GM23248 (cell line): ENCODE results near the gene OR6V1. TPM values are rescaled to one million over a fixed set of nuclear protein-coding genes. Genes with fewer than 3 reads are reported as not detected.

Source experiments
- DNase-seq: peaks from one replicate; pipeline ENCODE4 v3.0.0-alpha.2; 2015
- H2AFZ ChIP-seq: fragments of 200-600 bp; sonication (generic); 2 replicates; pipeline ENCODE4 v1.6.1; 2016; ENCODE audit warnings: antibody characterized with exemption
- H3F3A ChIP-seq: fragments of 200-600 bp; sonication (generic); 2 replicates; pipeline ENCODE4 v1.6.1; 2016; ENCODE audit warnings: mild to moderate bottlenecking, antibody characterized with exemption, mixed run types; ENCODE audit not compliant: insufficient read depth
- H3K27ac ChIP-seq: fragments of 200-600 bp; sonication (generic); 2 replicates; pipeline ENCODE4 v1.5.1; 2016; ENCODE audit warnings: mild to moderate bottlenecking
- H3K27me3 ChIP-seq: fragments of 200-600 bp; sonication (generic); replicated peaks from 2 replicates; pipeline ENCODE4 v1.6.1; 2016; ENCODE audit warnings: mild to moderate bottlenecking; ENCODE audit not compliant: insufficient read depth
- H3K36me3 ChIP-seq: fragments of 200-600 bp; sonication (generic); 2 replicates; pipeline ENCODE4 v1.6.1; 2016; ENCODE audit warnings: low read depth, mild to moderate bottlenecking
- H3K4me1 ChIP-seq: fragments of 200-600 bp; sonication (generic); 2 replicates; pipeline ENCODE4 v1.6.1; 2016; ENCODE audit warnings: mild to moderate bottlenecking; ENCODE audit not compliant: insufficient read depth
- H3K4me2 ChIP-seq: fragments of 200-600 bp; sonication (generic); one replicate; pipeline ENCODE4 v1.6.1; 2016; ENCODE audit warnings: mild to moderate bottlenecking; ENCODE audit not compliant: unreplicated experiment
- H3K4me3 ChIP-seq: fragments of 200-600 bp; sonication (generic); 2 replicates; pipeline ENCODE4 v1.5.1; 2016; ENCODE audit warnings: mild to moderate bottlenecking
- H3K79me2 ChIP-seq: fragments of 200-600 bp; sonication (generic); 2 replicates; pipeline ENCODE4 v1.6.1; 2016; ENCODE audit warnings: mild to moderate bottlenecking; ENCODE audit not compliant: insufficient read depth
- H3K9ac ChIP-seq: fragments of 200-600 bp; sonication (generic); 2 replicates; pipeline ENCODE4 v1.6.1; 2016; ENCODE audit warnings: mild to moderate bottlenecking
- H3K9me2 ChIP-seq: fragments of 200-600 bp; sonication (generic); 2 replicates; pipeline ENCODE4 v1.6.1; 2016; ENCODE audit warnings: mixed run types, mild to moderate bottlenecking, moderate library complexity; ENCODE audit not compliant: insufficient read depth
- H3K9me3 ChIP-seq: fragments of 200-600 bp; sonication (generic); one replicate; pipeline ENCODE4 v1.6.1; 2017; ENCODE audit warnings: low read depth
- H4K20me1 ChIP-seq: fragments of 200-600 bp; sonication (generic); 2 replicates; pipeline ENCODE4 v1.6.0; 2016; ENCODE audit not compliant: insufficient read depth
- EZH2 ChIP-seq: fragments of 200-600 bp; sonication (generic); IDR thresholded peaks from 2 replicates; pipeline ENCODE4 v1.6.1; 2018; ENCODE audit warnings: antibody characterized with exemption, mild to moderate bottlenecking; ENCODE audit not compliant: insufficient read depth, poor library complexity, severe bottlenecking
- EZH2phosphoT487 ChIP-seq: fragments of 200-600 bp; sonication (generic); IDR thresholded peaks from 2 replicates; pipeline ENCODE4 v1.6.1; 2018; ENCODE audit warnings: antibody characterized with exemption, moderate library complexity, mild to moderate bottlenecking, low read depth; ENCODE audit not compliant: insufficient read depth
- WGBS, 2 experiments: methylation state at CpG; one replicate each; pipeline ENCODE4 v1.1.6; 2015 to 2017; ENCODE audit warnings: low lambda C conversion rate in 2 of 2, low coverage in 1 of 2; ENCODE audit errors: missing lambda C conversion rate in 2 of 2; 5-methylcytosine and 5-hydroxymethylcytosine counted together
- in situ Hi-C: fragments of 300-500 bp; cut with MboI; formaldehyde crosslinking; loops from 2 replicates; pipeline ENCODE4 v1.15.0; 2020
- polyA plus RNA-seq: library from polyadenylated mRNA; unstranded; fragments of >200 nt; fragmentation: Nextera tagmentation; extraction: Ambion mirVana; gene quantifications from 2 replicates; pipeline ENCODE4 v1.2.1, GENCODE V29; 2016
- total RNA-seq: library from RNA; depleted of rRNA; stranded (reverse); fragments of >200 nt; shearing (Covaris generic); gene quantifications from 2 replicates; pipeline ENCODE4 v1.2.3, GENCODE V29; 2014

OR6V1 gene
- total and polyA plus RNA-seq, 2 experiments from 2014 or later = not detected

DNA sequence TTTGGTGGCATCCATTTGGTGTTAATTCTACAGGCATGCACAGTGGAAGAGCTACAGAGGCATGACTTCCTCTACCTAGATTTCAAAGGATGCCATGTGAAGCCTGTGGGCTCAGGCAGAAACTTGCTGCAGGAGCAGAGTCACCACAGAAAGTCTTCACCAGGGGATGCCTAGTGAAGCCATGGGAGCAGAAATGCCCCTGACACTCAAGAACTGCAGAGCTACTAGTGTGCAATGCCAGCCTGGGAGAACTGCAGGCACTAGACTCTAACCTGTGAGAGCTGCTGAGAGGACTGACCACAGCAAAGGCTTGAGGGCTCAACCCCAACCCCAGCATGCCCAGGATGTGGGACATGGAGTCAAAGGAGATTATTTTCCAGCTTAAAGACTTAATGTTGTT, 29.1 kb upstream of the OR6V1 start:
- TF ChIP-seq EZH2phosphoT487 (no peak), EZH2 (no peak)
- H4K20me1 ChIP-seq = no peaks in the 10 kb centered on the region
- in situ Hi-C loops = no loop called here
- no peaks in the 10 kb centered on the region for H3F3A ChIP-seq
- H3K4me2 ChIP-seq = no peak overlapping the region
- no peaks in the 10 kb centered on the region for H3K9me2 ChIP-seq
- no peaks in the 10 kb centered on the region for H3K36me3 ChIP-seq
- no peaks in the 10 kb centered on the region for H3K9me3 ChIP-seq
- H3K27ac ChIP-seq = no peak overlapping the region
- no peak for DNase-seq
- no peak overlapping the region for H3K4me3 ChIP-seq
- no peaks in the 10 kb centered on the region; the same call in 1 of the 2 replicates for H3K27me3 ChIP-seq
- H3K9ac ChIP-seq = no peak overlapping the region
- no peaks in the 10 kb centered on the region for H3K79me2 ChIP-seq
- H2AFZ ChIP-seq = no peak overlapping the region
- no peaks in the 10 kb centered on the region for H3K4me1 ChIP-seq

DNA sequence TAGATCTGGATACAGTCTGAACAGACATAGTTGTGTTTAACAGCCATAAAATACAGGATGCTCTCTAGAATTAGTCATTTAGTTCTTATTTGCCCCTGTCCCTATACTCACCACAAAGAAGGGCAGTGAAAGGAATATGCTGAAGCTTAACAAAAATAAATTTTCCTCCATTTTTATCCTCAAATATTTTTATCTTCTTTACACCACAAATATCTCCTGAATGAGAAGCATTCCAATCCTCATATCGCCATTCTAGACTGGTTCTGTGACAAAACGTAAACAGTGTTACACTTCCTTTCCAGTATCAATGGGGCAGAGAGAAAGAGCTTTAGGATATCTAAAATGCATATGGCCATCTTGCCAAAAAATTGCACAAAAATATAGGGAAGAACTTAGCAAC, 26.8 kb upstream of the OR6V1 start:
- no peak overlapping the region for H2AFZ ChIP-seq

GRCh38 chr7:143027032-143027431, 25.1 kb upstream of the OR6V1 start, which contains the start of gene OR9A2:
TSS of gene OR9A2 (minus strand) at chr7:143027132. CDS start at chr7:143027132, 0 bp downstream.
- Histone ChIP-seq H3K9ac (no peak within 1 kb of the TSS), H3K27me3 (no peaks in the 10 kb centered on the region; the same call in 1 of the 2 replicates), H3K9me2 (no peaks in the 10 kb centered on the region), H3K4me1 (no peaks in the 10 kb centered on the region), H4K20me1 (no peaks in the 10 kb centered on the region), H3K4me2 (no peak within 1 kb of the TSS), H3K4me3 (no peak within 1 kb of the TSS), H3K79me2 (no peaks in the 10 kb centered on the region), H3K36me3 (no peaks in the 10 kb centered on the region), H3K9me3 (no peaks in the 10 kb centered on the region), H3F3A (no peaks in the 10 kb centered on the region), H3K27ac (no peak within 1 kb of the TSS), H2AFZ (no peak within 1 kb of the TSS)
- in situ Hi-C loops = no loop called here
- no peak for DNase-seq
- TF ChIP-seq EZH2 (no peak), EZH2phosphoT487 (no peak)
- WGBS, 2 experiments = 48 to 70% methylated on average over 1 of the region's 1 CpG

More for the DNA sequence above, 26.8 kb upstream of the OR6V1 start:
- Histone ChIP-seq H4K20me1 (no peaks in the 10 kb centered on the region), H3K4me1 (no peaks in the 10 kb centered on the region), H3F3A (no peaks in the 10 kb centered on the region), H3K9me2 (no peaks in the 10 kb centered on the region), H3K9me3 (no peaks in the 10 kb centered on the region), H3K4me2 (no peak overlapping the region), H3K27me3 (no peaks in the 10 kb centered on the region; the same call in 1 of the 2 replicates), H3K79me2 (no peaks in the 10 kb centered on the region), H3K27ac (no peak overlapping the region), H3K36me3 (no peaks in the 10 kb centered on the region), H3K4me3 (no peak overlapping the region), H3K9ac (no peak overlapping the region)
- TF ChIP-seq EZH2 (no peak), EZH2phosphoT487 (no peak)
- in situ Hi-C loops = no loop called here
- no peak for DNase-seq
- 67% methylated on average over 2 of the region's 2 CpGs for WGBS, 2 experiments

GRCh38 chr7:143027683-143028082, 24.5 kb upstream of the OR6V1 start:
- no peaks in the 10 kb centered on the region for H3K9me3 ChIP-seq
- H3K36me3 ChIP-seq = no peaks in the 10 kb centered on the region
- no peak overlapping the region for H2AFZ ChIP-seq
- no peak overlapping the region for H3K9ac ChIP-seq
- no peak overlapping the region for H3K4me2 ChIP-seq
- in situ Hi-C loops = no loop called here
- no peaks in the 10 kb centered on the region for H4K20me1 ChIP-seq
- TF ChIP-seq EZH2phosphoT487 (no peak), EZH2 (no peak)
- no peaks in the 10 kb centered on the region for H3F3A ChIP-seq
- 23 to 29% methylated on average over 2 of the region's 2 CpGs for WGBS, 2 experiments
- H3K27ac ChIP-seq = no peak overlapping the region
- no peak overlapping the region for H3K4me3 ChIP-seq
- no peaks in the 10 kb centered on the region; the same call in 1 of the 2 replicates for H3K27me3 ChIP-seq
- no peaks in the 10 kb centered on the region for H3K79me2 ChIP-seq
- H3K4me1 ChIP-seq = no peaks in the 10 kb centered on the region
- no peaks in the 10 kb centered on the region for H3K9me2 ChIP-seq
- DNase-seq = no peak

GRCh38 chr7:143038635-143039034, 13.5 kb upstream of the OR6V1 start:
- no peaks in the 10 kb centered on the region for H3K9me3 ChIP-seq
- H3K4me2 ChIP-seq = no peak overlapping the region
- no peaks in the 10 kb centered on the region for H3K36me3 ChIP-seq
- H4K20me1 ChIP-seq = no peaks in the 10 kb centered on the region
- no peak for DNase-seq
- WGBS, 2 experiments = 54 to 60% methylated on average over 5 of the region's 5 CpGs
- no peak overlapping the region for H3K4me3 ChIP-seq
- H3K4me1 ChIP-seq = peaks cover 3% of the 10 kb centered on the region; the same call in 1 of the 2 replicates
- TF ChIP-seq EZH2 (no peak), EZH2phosphoT487 (no peak)
- no peaks in the 10 kb centered on the region for H3K9me2 ChIP-seq
- H3K79me2 ChIP-seq = no peaks in the 10 kb centered on the region
- H3K27me3 ChIP-seq = no peaks in the 10 kb centered on the region
- no peak overlapping the region for H3K27ac ChIP-seq
- no peaks in the 10 kb centered on the region for H3F3A ChIP-seq
- H3K9ac ChIP-seq = no peak overlapping the region
- H2AFZ ChIP-seq = no peak overlapping the region
- in situ Hi-C loops = no loop called here
